HG03520 (cell line): Measurements from ENCODE around the gene DAD1.

ENCODE experiments used
- ATAC-seq: cut with Tn5 transposase; IDR thresholded peaks from one replicate; pipeline ENCODE4 v1.9.1; 2021; ENCODE audit warnings: mild to moderate bottlenecking, moderate library complexity; ENCODE audit not compliant: unreplicated experiment

Gene DAD1

DNA sequence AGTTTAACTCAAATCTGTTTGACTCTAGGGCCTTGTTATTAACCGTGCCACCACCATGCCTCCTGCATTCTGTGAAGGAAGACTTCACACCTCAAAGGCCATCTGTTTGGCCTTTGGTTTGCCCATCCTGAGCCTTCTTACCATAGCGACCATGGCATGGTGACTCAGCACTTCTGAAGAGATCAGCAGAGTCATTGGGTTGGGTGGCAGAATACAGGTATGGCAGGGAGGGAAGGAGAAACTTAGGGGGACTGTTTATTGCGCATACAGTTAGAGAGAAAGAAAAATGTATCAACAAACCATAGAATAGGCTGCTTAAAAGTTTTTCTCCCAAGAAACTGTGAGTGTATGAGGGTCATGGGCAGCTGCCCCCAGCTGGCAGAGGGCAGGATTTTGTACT is 49.2 kb downstream of the DAD1 start:
- no peak for ATAC-seq

DNA sequence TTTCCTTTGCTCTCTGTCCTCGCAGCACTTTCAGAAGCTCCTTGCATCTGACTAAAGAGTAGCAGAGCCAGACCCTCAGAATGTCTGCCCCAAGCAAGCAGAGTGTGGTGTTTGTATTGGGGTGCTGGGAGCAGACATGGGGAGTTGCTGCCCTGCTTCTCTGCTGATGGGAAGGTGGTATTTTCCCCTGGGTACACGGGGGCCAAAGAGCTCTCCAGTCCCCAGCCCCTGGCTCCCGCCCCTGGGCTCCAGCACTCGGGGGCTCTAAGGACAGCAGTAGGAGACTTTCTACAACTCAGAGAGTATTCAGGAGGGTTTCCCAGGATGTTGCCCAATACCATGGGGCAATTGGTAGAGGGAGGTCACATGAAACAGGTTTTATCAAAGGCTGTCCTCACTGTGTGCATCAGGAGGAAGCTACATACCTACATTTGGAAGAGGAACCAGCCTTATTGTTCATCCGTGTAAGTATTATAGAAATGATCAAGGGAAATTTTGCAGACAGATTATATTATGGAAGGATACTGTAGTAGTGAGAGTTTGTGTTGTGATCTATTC is 50.3 kb downstream of the DAD1 start:
- ATAC-seq, result no peak

DNA sequence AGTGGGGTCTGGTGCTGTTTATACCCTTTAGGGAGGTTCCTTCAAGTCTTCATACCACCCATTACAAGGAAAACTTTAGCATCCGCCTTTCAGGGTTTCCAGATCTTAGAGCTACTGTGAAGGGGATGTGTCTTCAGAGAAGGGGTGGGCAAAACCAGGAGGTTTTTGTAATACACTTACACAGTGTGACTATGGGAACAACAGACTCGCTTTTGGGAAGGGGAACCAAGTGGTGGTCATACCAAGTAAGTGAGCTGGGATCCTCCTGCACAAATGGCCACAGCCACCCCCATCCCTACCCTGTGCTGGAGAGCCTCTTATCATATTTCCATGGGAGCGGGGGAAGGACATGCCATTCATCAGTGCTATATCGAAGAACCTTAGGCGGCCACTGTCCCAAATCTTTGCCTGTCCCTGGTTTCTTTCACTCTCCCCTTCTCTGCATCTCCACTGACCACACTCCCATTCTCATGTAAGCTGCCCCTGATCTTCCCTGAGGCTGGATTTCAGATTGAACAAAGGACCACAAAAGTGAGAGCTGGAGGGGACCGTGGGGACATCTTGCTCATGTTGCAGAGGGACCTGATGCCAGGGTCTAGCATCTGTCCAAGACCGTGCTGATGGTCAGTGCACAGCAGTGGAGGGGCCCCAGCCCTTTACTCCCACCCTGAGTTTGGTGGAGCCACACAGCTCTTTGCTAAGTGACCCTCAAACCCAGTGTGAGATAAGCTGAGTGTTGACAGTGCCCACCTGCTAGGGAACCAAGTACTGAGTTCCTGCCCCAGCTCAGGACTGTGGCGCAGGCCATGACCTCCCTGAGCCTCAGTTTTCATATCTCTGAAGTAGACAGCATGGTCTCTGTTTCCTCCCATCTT is 51.4 kb downstream of the DAD1 start:
- no peak for ATAC-seq

DNA sequence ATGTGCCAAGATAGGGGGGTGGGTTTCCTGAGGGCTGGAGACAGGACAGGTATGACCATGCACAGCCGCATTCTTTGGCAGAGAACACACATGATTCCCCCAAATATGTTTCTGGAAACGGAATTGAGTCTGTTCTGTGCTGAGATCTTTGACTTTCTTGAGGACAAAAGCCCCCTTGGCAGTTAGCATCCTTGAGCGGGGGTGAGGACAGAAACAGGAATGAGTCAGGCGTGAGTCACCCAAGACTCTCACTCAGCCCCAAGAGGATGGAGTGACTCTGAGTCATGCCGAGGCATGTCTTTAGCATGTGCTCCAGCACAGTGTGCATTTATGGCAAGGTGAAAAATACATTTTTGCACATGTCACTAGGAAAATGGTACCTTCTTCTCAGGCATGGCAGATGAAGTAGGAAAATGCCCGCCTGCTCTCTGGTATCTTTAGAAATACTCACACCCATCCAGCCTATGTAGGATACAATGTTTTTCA is 52.1 kb downstream of the DAD1 start:
- ATAC-seq, result peak; percentile 89

DNA sequence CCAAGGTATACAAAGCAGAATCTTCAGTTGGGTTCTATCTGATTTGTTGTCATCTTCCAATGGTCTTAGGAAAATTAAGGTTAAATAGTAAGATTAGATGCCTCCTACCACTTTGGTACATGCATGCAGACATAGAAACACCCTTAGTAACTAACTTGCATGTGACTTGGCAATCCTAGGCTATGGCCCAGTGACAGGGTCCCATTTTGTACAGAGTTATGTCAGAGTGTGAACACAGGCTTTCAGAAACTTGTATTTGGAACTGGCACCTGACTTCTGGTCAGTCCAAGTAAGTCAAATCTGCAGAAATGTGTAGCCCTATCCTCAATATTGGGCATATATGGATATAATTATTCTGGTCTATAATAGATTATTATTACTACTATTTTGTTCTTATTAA is 53.1 kb downstream of the DAD1 start:
- ATAC-seq, result no peak

DNA sequence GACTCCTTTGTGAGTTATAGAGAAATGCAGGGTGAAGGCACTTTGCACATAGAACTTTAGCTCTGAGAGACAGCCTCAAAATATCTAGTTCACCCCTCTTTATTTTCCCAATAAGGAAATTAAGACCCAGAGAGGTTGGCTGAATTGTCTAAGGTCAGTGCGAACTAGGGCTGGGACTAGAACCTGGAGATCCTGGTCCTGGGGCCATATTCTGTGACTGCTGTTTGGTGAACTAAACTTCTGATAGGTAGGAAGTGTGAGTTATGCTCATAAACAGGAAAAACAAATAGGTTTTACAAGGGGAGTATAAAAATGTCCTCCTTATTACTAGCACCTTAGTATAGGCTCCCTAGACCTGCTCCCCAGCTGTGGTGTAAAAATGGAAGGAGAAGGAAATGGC is 53.9 kb downstream of the DAD1 start:
- no peak for ATAC-seq

DNA sequence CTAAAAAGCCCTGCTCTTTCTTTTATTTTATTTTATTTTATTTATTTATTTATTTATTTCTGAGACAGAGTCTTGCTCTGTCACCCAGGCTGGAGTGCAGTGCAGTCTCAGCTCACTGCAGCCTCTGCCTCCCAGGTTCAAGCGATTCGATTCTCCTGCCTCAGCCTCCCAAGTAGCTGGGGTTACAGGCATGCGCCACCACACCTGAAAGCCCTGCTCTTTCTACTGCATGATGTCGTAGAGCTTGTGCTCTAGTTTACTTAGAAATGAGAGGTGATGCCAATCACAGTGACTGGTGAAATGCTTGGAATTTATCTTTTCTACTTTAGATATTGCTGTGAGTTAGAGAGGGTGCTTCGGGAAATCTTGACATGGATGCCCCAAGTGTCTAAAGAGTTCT is 54.5 kb downstream of the DAD1 start:
- ATAC-seq, result no peak

DNA sequence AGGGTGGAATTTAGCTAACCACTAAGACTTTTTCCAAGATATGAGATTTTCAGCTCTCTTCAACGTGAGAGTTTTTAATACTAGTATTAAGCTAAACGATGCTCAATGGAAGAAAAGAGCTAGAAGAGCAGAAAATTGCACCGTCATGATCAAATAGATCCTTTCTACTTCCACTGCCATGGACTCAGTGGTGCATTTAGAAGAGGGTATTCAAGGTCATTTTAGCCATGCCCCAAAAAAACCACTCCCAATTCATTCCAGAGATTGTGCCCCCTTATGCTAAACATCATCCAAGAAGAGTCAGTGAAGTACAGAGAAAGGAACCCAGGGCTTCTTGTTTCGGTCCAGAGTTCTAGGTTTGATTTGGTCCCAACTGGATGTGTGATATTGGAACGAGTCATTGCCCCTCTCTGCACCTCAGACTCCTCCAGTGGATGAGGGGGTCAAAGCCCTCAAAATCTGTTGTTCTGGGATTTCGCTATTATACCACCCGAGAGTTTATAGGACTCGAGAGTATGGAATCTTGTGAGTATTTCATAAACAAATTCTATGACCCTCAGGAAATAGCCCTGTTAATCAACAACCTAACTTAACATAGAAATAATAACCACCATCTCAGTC is 55.2 kb downstream of the DAD1 start:
- ATAC-seq, result no peak

DNA sequence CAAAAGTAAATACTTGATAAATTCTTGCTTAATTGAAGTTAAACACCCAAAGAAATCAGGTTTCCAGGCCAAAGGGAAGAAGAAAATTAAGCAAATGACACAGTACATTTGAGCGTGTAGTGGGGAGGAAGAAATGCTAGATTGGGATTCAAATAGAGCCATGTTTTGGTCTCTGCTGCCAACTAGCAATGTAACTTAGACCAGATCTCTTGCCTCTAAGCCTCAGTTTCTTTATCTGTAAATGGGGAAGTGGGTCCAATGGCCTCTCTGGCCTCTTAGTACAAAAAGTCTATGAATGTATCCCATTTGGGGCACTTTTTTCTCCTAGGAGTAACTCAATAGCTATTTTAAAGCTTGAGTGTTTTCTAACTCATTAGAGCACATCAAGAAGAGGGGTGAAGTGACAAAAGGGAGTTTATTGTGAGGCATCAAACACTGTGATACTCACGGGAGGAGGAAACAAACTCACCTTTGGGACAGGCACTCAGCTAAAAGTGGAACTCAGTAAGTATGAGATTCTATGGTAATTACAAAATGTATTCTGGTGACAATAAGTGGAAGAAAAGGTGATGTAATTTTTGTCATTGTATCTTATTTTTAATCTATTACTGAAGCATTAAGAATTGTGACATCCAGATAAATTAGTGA is 55.8 kb downstream of the DAD1 start:
- no peak for ATAC-seq

DNA sequence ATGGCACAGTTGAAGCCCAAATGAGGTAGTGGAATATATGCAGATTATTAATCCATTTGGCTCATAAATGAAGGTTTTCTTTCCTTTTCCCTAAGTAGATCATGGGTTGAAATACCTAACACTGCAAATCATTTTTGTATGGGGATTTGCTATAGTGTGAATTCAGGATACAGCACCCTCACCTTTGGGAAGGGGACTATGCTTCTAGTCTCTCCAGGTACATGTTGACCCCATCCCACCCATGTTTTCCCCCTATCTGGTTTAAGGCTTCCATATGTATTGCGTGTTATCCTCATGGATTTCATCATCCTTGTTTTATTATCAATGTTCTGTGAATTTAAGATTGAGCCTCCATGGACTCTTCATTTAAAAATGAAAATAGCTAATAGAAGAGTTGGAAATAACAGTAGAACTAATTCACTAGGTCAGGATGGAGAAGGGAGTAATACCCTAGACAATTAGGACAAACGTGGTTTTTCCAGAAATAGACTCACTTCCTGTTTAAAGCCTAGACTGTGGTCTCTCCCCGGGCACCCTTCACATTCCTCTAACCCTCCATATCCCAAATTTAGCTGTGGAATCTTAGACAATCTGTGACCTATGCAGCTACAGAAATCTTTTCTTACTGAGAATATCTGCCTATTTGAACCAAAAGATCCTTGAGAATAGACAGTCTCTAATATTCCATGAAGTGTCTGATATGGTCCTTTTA is 56.5 kb downstream of the DAD1 start:
- ATAC-seq, result no peak

DNA sequence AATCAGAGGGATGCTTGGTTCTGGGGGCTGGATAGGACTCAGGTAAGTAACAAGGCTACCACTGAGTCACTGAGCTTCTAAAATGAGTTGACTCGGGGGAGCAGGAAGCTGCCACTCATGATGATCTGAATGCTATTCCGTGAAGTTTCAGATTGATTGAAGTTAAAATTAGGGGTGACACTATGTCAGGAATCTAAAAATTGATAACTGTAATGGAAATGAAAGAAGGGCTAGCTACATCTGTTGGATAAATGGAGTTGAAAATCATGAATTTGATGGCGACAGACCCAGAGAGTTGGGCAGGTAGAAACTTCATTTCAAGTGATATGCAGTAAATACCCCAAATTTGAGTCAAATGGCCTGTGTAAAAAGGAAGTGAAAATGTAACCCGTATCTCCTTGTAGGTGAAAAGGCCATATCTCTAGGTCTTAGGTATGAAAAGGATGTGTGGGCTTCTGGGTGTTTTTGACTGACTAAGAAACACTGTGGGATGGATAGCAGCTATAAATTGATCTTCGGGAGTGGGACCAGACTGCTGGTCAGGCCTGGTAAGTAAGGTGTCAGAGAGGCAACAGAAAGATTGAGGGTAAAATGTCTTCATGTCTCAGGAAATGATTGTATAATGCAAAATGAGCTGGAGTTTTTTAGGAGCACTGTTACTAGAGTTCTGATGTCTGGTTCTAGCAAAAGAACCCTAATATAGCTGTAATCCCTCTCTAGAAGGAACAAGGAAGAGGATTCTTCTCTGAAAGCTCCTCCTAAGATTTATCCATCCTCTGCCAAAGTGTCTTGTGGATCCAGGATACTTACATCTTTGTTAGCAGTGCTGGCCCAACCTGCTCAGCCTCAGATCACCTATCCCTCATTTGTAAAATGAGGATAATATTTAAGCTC is 57.3 kb downstream of the DAD1 start:
- peak; percentile 68 for ATAC-seq

DNA sequence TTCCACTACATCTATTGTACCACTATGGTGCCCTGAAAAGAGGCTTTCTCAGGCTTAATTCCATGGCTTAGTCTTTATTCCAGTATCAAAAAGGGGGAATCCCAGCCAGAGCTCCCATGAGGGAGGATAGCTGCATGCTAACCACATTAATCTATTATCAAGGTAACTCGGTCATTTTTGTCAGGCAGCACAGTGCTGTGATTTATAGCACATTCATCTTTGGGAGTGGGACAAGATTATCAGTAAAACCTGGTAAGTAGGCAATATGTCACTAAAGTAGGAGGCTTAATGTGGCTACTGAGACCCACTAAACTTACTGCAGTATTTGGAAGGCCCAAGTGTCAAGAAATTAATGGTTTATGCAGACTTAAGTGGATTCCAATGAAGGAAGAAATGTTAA is 58.9 kb downstream of the DAD1 start:
- no peak for ATAC-seq

DNA sequence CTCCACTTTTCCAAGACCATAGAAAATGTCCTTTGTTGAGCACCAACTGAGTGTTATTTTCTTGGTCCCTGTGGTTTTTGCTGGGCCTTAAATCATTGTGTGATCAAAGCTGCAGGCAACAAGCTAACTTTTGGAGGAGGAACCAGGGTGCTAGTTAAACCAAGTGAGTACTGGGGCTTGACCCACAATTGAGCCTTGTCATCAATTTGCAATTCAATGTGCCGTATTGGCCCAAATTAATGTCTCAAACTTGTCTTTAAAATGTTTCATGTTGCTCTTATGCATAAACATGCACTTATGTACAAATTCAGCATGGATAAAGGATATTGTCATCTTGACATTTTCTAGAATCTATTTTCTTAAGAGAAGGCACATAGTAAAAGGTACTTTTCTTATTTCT is 62.3 kb downstream of the DAD1 start:
- ATAC-seq, result no peak

DNA sequence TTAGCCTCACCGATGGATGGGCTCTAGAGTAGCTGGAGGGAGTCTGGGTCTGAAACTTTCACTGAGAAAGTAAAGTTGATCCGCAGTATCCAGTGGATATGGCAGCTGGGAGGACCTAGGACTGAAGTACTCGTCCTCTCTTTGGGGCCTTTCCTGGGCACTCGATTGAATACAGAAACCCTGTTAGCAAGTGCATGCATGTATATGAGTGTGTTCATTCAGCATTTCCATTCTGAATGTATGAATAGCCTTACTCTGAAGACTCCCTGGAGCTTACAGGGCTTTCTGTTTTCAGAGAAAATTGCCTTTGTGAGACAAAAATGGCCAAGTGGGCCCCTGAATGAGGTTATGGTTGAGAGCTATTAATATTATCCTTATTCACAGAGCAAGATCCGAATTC is 62.8 kb downstream of the DAD1 start:
- no peak for ATAC-seq

DNA sequence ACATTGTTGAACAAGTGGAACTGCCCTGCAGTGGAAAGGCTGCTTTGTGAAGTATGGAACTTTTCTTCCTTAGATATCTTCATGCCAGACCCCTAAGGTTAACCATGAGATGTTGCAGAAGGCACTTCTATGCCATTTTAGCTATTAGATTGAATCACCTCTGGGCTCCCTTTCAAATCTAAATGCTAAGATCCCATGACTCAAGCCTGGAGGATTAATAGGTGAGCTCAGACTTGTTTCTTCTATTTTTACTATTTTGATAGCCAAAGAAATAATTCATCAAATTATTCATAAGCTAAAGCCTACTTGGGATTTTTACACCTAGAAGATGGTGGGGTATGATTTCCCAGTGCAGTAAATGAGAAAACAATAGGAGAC is 64.3 kb downstream of the DAD1 start:
- ATAC-seq, result no peak

DNA sequence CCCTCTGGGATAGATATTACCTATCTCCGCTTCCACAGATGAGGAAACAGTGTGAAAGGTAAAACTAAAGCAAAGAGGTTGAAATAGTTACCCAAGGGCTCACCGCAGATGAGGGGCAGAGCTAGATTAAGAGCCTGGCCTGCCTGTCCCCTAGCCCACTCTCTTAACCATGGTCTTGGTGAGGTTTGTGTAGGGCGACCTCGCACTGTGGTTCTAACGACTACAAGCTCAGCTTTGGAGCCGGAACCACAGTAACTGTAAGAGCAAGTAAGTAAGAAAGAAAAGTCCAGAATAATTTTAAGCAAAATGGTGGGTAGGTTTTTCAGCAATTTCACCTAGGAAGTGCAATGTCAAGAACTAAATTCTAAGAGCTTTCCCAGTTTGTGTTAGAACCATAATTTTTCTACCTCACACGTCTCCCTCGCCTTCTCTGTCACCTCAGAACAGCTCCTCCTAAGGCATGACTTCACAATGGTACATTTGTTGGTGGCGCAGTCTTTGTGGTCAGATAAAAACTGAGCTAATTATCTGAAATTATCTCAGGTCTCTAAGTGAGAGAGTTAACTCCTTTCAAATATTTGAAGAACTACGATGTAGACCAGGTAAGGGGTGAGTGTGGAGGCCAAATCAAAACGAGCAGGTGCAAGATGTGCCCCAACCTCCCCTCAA is 64.8 kb downstream of the DAD1 start:
- ATAC-seq, result no peak

DNA sequence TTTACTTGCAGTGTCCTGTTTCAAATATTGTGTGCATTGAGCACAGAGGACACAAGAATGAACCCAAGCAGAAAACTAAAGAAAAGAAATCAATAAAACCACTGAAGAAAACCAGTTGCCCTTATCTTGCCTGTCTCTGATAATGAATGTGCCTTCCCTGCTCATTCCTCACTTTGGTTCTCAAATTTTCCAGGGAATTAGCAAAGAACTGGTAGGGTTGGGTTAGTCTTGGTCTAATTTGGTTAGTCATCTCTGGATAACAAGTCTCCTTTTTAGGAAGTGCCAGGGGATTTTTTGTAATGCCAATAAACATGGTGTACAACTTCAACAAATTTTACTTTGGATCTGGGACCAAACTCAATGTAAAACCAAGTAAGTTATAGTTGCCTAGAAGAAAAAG is 65.7 kb downstream of the DAD1 start:
- ATAC-seq, result no peak

DNA sequence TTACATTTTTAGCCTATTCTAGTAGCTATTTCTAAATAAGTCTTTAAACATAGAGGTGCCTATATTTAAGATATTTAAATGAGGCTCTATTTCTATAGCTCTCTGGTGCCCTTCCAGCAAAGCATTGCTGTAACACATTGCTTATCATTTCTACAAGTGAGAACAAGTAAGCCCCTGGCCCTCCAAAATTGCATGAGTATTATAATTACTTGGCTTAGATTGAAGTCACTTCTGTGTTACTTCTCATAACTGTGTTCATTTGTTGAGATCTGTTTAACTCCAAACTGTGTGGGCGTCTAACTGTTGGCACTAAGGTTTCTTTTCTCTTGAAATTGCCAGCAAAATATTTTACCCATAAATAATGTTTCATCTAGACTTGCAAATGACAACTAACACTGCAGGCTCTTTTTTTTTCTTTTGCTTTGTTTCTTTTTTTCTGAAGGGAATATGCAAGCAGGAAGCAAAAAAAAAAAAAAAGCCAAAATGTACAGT is 66.5 kb downstream of the DAD1 start:
- ATAC-seq, result no peak
